Endothelial cell of umbilical vein (primary cell): Measurements from ENCODE around the gene STIM1. TPM values are rescaled to one million over a fixed set of nuclear protein-coding genes. Genes with fewer than 3 reads are reported as not detected.

Source experiments
- BruUV-seq: library from RNA; stranded (reverse); fragments of 400-500 nt; replicated peaks from 2 replicates; lab custom pipeline; 2021; lab: Mats Ljungman, UMichigan
- CTCF ChIA-PET: fragments of 300-600, 350-600 bp; sonication (Branson Sonifier 250); formaldehyde crosslinking; loops from one replicate; lab custom pipeline; 2021; ENCODE audit warnings: antibody characterized with exemption, inconsistent platforms; lab: Charles Lee
- POLR2A ChIA-PET: fragments of 300-600, 350-600 bp; sonication (Branson Sonifier 250); formaldehyde crosslinking; loops from one replicate; lab custom pipeline; 2021; ENCODE audit warnings: antibody characterized with exemption, inconsistent platforms; lab: Charles Lee
- DNase-seq: peaks from one replicate; pipeline ENCODE4 v3.0.0-alpha.2; 2011; ENCODE audit warnings: low read depth, low spot score
- FAIRE-seq: peaks from 2 replicates; lab custom pipeline; 2011; peaks lifted over from hg19 to GRCh38; lab: Jason Lieb, UNC
- H2AFZ ChIP-seq: 2 replicates; pipeline ENCODE4 v1.6.0; 2012; ENCODE audit warnings: low read depth, low read length, control low read depth, inconsistent platforms
- H3K27ac ChIP-seq: 2 replicates; pipeline ENCODE4 v1.5.1; 2011; ENCODE audit warnings: low read depth, mild to moderate bottlenecking, control low read depth, low read length, moderate library complexity; ENCODE audit not compliant: insufficient read depth
- H3K27me3 ChIP-seq, 2 experiments: 2 replicates each; pipeline versions ENCODE4 v1.6.0 to v1.6.1; 2011; ENCODE audit warnings: low read length in 2 of 2, mixed read lengths in 1 of 2; ENCODE audit not compliant: control insufficient read depth in 2 of 2, insufficient read depth in 2 of 2
- H3K36me3 ChIP-seq, 2 experiments: 2 replicates in 1 of 2; 3 replicates in 1 of 2; pipeline ENCODE4 v1.5.1; 2011; ENCODE audit warnings: low read length in 2 of 2, mild to moderate bottlenecking in 1 of 2, moderate library complexity in 1 of 2; ENCODE audit not compliant: control insufficient read depth in 2 of 2, insufficient read depth in 2 of 2; ENCODE audit errors: extremely low read depth in 1 of 2
- H3K4me1 ChIP-seq: 3 replicates; pipeline ENCODE4 v1.5.1; 2011; ENCODE audit warnings: mild to moderate bottlenecking, low read length; ENCODE audit not compliant: control insufficient read depth, insufficient read depth; ENCODE audit errors: extremely low read depth
- H3K4me2 ChIP-seq: 2 replicates; pipeline ENCODE4 v1.6.1; 2011; ENCODE audit warnings: low read length, control low read depth, mixed read lengths; ENCODE audit not compliant: insufficient read depth
- H3K4me3 ChIP-seq, 3 experiments: fragments of 200-600 bp in 1 of 3; sonication (generic), shearing (Covaris generic) in 1 of 3; replicated peaks in 1 of 3; 2 replicates each; pipeline ENCODE4 v1.5.1; 2011 to 2016; ENCODE audit warnings: control low read depth in 3 of 3, low read length in 3 of 3, mild to moderate bottlenecking in 2 of 3, inconsistent platforms in 1 of 3, low read depth in 1 of 3, moderate library complexity in 1 of 3; ENCODE audit not compliant: insufficient read depth in 1 of 3
- H3K79me2 ChIP-seq: 2 replicates; pipeline ENCODE4 v1.6.0; 2012; ENCODE audit warnings: low read length, inconsistent platforms; ENCODE audit not compliant: control insufficient read depth, insufficient read depth
- H3K9ac ChIP-seq: replicated peaks from 2 replicates; pipeline ENCODE3; 2011; ENCODE audit warnings: low read length, control low read depth; ENCODE audit not compliant: insufficient read depth; ENCODE audit errors: extremely low read depth
- H3K9me1 ChIP-seq: replicated peaks from 3 replicates; pipeline ENCODE4 v1.6.0; 2011; ENCODE audit warnings: mild to moderate bottlenecking, low read length; ENCODE audit not compliant: control insufficient read depth, insufficient read depth; ENCODE audit errors: extremely low read depth
- H3K9me3 ChIP-seq: replicated peaks from 2 replicates; pipeline ENCODE4 v1.5.1; 2012; ENCODE audit warnings: low read length, inconsistent platforms; ENCODE audit not compliant: control insufficient read depth, insufficient read depth
- H4K20me1 ChIP-seq: replicated peaks from 2 replicates; pipeline ENCODE3; 2011; ENCODE audit warnings: mild to moderate bottlenecking, low read length; ENCODE audit not compliant: control insufficient read depth, insufficient read depth; ENCODE audit errors: extremely low read depth
- CTCF ChIP-seq, 2 donors: IDR thresholded peaks; 1 replicate in 1 of 2; 2 replicates in 1 of 2; pipeline ENCODE4 v1.5.1; 2011; ENCODE audit warnings: low read length in 2 of 2, mild to moderate bottlenecking in 2 of 2, moderate library complexity in 2 of 2, control low read depth in 1 of 2, inconsistent platforms in 1 of 2, low read depth in 1 of 2; ENCODE audit not compliant: insufficient read depth in 1 of 2; ENCODE audit errors: extremely low read depth in 1 of 2
- EZH2 ChIP-seq: IDR thresholded peaks from 2 replicates; pipeline ENCODE4 v1.6.1; 2012; ENCODE audit warnings: borderline replicate concordance, low read depth, mild to moderate bottlenecking, moderate library complexity, low read length, inconsistent platforms; ENCODE audit not compliant: severe bottlenecking
- FOS ChIP-seq: IDR thresholded peaks from 2 replicates; pipeline ENCODE4 v1.6.1; 2011; ENCODE audit warnings: mild to moderate bottlenecking, low read length, moderate library complexity, borderline replicate concordance; ENCODE audit not compliant: insufficient read depth
- GATA2 ChIP-seq: IDR thresholded peaks from 2 replicates; pipeline ENCODE4 v1.7.0; 2011; ENCODE audit warnings: low read depth, mild to moderate bottlenecking, moderate library complexity, mixed read lengths, low read length; ENCODE audit not compliant: insufficient read length, insufficient read depth
- JUN ChIP-seq: IDR thresholded peaks from 2 replicates; pipeline ENCODE4 v1.6.1; 2011; ENCODE audit warnings: borderline replicate concordance, low read depth; ENCODE audit not compliant: insufficient read length, insufficient read depth
- MYC ChIP-seq: IDR thresholded peaks from one replicate; pipeline ENCODE4 v1.6.1; 2011; ENCODE audit warnings: mild to moderate bottlenecking, low read depth, low read length
- POLR2A ChIP-seq: IDR thresholded peaks from 2 replicates; pipeline ENCODE4 v1.6.1; 2012; ENCODE audit warnings: low read depth, mild to moderate bottlenecking, control low read depth, low read length
- POLR2AphosphoS5 ChIP-seq: IDR thresholded peaks from 2 replicates; pipeline ENCODE4 v1.6.1; 2012; ENCODE audit warnings: low read depth, mild to moderate bottlenecking, control low read depth, low read length, moderate library complexity; ENCODE audit not compliant: insufficient read depth
- dilution Hi-C: fragments of 300-500 bp; cut with MboI; formaldehyde crosslinking; loops from one replicate; pipeline ENCODE4 v1.15.0; 2019; ENCODE audit warnings: low sequenced_read_pairs; ENCODE audit not compliant: extremely low pct_ligation_motif_present
- intact Hi-C: fragments of 100-400 bp; cut with micrococcal nuclease; formaldehyde crosslinking; loops from one replicate; pipeline ENCODE4 v1.10.0; 2022
- polyA plus RNA-seq, 4 experiments: library from polyadenylated mRNA; depleted of rRNA in 3 of 4; stranded (reverse) in 3 of 4; unstranded in 1 of 4; fragments of >200 nt; gene quantifications; 2 replicates each; pipeline versions ENCODE4 v1.2.1 to v1.2.3, GENCODE V29; 2011 to 2012; ENCODE audit warnings: missing spikeins in 1 of 4
- total RNA-seq: library from RNA; stranded (reverse); gene quantifications from 2 replicates; pipeline ENCODE4 v1.2.3, GENCODE V29; 2021
- TF ChIP-seq, protein P1 (sequence below): IDR thresholded peaks from 2 replicates; pipeline ENCODE4 v1.6.1; 2011; ENCODE audit not compliant: insufficient read depth, insufficient read length

STIM1 gene
- total and polyA plus RNA-seq, 2 donors (not counting 3 experiments of a cell fraction or from before 2014, with no cell fraction given): 32.7 to 33.4 TPM

DNA sequence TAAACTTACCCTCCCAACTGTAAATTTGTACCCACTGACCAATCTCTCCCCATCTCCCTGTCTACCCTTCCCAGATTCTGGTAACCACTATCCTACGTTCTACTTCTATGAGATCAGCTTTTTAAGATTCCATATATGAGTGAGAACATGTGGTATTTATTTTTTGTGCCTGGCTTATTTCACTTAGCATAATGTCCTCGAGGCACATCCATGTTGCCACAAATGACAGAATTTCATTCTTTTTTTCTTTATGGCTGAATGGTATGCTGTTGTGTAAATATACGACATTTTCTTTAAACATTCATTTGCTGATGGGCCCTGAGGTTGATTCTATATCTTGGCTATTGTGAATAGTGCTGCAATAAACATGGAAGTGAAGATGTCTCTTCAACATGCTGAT lies 164.4 kb downstream of the STIM1 start:
- POLR2A ChIA-PET: no interaction called here
- TF ChIP-seq CTCF (IDR thresholded peaks at IDR 0.05; ENCODE audit: extremely low read depth in 1 of 2, insufficient read depth in 1 of 2, low read depth in 1 of 2, low read length in 2 of 2) (no peak), EZH2 (no peak), JUN (no peak), FOS (no peak), MYC (no peak), POLR2AphosphoS5 (no peak), POLR2A (no peak), GATA2 (no peak)
- TF ChIP-seq, protein P1, sequence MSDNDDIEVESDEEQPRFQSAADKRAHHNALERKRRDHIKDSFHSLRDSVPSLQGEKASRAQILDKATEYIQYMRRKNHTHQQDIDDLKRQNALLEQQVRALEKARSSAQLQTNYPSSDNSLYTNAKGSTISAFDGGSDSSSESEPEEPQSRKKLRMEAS: no peak
- no peak overlapping the region for H3K4me3 ChIP-seq
- no peak for DNase-seq
- H3K9me3 ChIP-seq: no peaks in the 10 kb centered on the region
- no peak overlapping the region for H3K27ac ChIP-seq
- dilution Hi-C loops: no loop called here
- no TSS peak for BruUV-seq
- CTCF ChIA-PET: interaction anchor here (1.3 to 1.6 kb wide), 3 partner anchors 165 to 178 kb away, joined by 3 to 4 read pairs (median 4); partner anchors contain the start of gene STIM1
- H3K4me1 ChIP-seq: peaks cover 2% of the 10 kb centered on the region
- no peaks in the 10 kb centered on the region for H4K20me1 ChIP-seq
- no peak overlapping the region for H3K9ac ChIP-seq
- H3K79me2 ChIP-seq: no peaks in the 10 kb centered on the region
- no peaks in the 10 kb centered on the region for H3K27me3 ChIP-seq
- H3K36me3 ChIP-seq: no peaks in the 10 kb centered on the region
- no peaks in the 10 kb centered on the region for H3K9me1 ChIP-seq
- peak; percentile 46 for FAIRE-seq
- H2AFZ ChIP-seq: no peak overlapping the region
- intact Hi-C loops: no loop called here
- no peak overlapping the region for H3K4me2 ChIP-seq
